ENCODE measurements around the gene CPSF4.

CPSF4 gene

DNA sequence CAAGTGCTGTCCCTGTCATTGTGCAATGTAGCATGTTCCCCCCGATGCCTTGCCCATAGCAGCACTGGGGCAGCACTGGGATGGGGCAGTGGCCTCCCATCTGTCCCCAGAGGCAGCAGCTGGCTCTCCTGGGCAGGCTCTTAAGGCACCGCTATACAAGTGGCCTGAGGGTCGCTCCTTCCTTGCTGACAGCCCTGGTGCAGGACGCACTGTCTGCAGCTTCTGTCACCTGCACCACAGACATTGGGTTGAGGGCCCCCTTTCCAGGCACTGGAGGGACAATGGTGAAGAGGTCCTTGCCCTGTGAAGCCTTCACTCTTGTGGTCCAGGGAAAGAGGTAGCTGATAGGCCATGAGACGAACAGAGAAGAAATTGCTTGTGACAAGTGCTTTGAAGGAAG lies 10.6 kb downstream of the CPSF4 start:
- DNase-seq, result no peak

DNA sequence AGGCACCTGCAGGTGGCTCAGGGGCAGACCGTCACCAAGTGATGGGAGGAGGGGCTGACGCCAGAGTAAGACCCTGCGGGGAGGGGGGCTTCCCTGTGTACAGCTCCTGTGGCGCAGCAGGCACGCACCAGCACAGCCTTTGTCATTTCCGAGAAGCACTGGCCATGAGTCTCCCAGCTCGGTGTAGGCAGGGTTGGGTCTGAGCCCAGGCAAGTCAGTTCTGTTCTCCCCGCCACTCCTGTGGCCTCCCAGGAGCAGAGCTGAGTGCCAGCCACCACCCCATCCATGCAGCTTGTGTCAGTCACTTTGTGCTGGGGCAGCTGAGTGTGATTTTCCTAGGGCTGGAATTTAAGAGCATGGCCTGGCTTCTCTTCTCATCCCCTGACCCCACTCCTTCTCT lies 13.2 kb downstream of the CPSF4 start:
- no peak for DNase-seq

DNA sequence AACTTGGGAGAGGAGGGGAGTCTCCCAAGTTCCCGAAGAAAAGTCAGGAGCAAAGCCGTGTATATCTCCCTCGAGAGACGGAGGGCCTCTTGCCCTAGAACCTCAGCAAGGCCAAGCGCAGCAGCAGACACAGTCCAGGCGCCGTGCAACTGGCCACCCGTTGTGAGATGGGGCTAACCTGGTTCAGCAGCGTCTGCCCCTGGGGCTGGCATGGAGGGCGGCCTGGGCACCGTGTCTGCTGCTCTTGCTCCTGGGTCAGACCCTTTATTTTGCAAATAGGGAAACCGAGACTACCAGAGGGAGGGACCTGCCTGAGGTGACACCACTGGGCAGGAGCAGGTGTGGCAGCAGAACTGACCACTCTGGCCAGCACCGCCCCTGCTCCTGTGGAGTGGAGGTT lies 13.8 kb downstream of the CPSF4 start:
- DNase-seq, result no peak

DNA sequence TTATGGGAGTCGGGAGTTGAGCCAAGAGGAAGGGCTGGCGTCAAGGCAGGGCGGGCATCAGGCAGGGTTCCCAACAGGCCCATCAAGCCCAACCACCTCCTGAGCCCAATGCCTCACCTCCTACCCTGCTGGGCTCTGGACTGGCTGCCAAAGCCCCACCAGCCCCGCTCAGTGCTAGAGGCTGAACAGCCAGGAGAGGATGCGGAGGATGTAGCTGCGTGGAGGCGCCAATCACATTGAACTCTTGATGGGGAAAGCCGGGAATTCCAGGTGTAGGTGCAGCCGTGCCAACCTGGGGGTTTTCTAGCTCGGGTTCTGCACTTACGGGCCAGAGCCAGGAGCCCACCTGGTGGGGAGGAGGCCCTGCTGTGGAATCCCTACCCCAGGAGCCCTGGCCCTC lies 14.4 kb downstream of the CPSF4 start:
- no peak for DNase-seq

DNA sequence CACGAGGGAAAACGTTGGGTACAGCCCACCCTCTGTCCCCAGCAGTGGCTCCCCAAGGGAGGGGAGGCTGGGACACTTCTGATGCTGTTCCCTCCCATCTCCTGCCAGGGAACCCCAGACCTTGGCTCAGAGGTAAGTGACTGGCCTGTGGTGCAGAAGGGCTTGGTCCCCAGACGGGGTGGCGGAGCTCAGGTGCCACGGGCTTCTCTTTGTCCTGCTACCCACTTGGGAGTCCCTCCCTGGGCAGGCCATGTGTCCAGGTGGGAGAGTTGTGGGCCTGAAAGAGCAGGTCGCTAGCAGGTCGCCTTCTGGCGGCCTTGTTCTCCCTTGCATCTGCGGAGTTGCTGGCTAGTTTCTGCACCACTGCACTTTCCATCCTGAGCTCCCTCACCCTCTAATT lies 17.1 kb downstream of the CPSF4 start:
- DNase-seq, result no peak

DNA sequence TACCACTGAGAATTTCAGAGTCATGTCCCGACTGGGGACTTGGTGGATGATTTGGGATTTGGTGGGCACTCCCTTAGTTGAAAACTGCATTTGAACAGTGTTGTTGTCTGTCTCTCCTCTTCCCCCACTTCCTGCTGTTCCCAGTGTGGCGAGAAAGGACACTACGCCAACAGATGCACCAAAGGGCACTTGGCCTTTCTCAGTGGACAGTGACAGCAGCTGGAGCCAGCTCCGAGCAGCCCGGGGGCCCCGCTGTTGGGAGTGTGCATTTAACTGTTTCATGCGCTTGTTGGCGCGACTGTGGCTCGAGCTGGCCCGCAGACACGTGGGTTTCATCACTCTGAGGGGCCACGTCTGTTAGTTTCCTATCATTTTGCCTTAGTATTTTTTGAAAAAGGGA lies 17.5 kb downstream of the CPSF4 start:
- DNase-seq, result no peak

DNA sequence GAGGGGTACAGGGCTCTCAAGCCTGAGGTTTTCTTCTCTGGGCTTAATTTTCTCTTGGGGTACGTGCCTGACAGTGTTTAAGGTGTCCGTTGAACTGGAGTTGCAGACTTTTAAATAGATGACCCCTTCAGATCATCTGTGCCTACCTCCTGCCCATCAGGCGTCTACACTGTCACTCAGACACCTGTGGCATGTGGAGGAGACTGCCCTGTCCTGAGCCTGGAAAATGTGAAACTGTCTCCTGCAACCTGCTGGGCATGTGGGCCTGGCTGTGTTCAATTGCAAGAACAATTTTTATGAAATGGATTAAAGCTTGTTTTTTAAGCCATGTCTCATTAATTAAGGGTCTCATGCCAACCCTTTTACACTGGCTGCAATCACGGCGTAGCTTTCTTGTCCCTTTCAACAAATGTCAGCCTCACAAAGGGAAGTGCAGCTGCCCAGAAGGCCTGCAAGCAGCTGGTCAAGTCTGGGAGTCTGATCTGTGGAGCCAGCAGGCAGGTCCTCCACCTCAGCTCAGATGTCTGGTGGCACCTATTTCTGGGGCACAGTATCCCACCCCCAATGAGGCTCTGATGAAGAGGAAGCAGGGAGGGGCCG lies 18.4 kb downstream of the CPSF4 start:
- DNase-seq, result no peak

DNA sequence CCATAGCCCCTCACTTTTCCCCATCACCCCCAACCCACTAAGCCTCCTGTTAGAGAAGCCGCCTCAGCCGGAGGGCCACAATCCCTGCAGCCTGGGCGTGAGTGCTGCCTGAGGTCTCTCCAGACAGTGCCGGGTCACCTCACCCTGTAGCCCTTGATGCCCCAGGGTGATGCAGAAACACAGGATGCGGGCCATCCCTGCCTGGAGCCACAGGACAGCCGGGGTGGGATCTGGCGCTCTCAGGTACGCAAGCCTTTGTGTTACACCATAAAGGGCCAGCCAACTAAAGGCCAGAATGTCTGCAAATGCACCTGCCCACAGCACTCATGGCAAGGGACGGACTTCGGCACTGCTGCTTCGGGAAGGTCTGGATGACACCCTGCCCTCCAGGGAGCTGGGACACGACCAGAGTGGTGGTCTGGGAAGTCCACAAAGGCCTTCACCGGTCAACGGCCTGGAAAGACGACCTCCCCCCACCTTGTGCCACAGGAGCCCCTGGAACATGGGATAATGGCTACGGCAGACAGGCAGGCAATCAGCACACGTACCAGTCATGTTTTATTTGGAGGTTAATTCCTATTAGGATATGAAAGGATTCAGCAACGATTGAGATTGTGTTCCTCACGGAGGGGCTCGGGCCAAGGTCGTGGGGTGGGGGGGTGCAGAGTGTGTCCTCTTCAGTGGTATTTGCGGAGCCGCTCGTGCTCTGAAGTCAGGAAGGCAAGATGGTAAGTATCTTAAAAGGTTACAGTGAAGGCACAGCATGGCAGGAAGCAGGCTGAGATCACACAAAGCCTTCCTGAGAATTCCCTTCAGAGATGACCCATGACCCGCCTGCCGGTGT lies 19.1 kb downstream of the CPSF4 start:
- no peak for DNase-seq

DNA sequence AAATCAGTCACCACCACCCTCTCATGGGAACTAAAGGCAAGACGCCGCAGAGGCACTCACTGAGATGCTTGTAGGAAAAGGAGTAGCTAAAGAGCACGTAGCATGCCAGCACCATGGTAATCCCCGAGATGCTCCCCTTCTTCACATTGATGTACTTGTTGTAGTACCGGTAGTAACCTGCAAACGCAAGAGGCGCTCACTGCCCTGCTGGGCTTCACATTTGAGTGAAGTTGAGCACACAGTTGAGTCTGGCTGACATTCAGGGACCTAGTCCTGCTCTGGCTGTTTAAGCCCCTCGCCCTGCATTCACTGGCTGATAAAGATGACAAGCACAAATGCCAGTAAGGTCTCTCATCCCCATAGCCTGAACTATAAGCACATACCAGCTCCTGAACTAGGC lies 20.3 kb downstream of the CPSF4 start:
- DNase-seq, result peak; percentile 51

DNA sequence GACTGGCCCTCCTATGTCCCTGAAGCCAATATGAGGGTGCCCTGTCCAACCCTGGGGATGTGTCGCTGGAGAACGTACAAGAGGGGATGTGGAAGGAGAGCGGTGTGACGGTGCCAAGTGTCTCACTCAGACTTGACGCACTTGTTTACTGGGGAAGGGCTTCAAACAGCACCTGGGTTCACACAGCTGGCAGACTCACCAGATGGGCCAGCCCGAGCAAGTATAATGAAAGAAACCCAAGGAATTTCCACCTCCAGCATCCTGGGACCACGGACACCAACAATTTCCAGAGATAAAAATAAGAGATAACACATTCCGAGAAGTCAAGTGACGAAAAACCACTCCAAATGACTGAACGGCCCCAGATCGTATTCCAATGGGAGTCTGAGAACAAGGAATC lies 21.9 kb downstream of the CPSF4 start:
- DNase-seq, result no peak

DNA sequence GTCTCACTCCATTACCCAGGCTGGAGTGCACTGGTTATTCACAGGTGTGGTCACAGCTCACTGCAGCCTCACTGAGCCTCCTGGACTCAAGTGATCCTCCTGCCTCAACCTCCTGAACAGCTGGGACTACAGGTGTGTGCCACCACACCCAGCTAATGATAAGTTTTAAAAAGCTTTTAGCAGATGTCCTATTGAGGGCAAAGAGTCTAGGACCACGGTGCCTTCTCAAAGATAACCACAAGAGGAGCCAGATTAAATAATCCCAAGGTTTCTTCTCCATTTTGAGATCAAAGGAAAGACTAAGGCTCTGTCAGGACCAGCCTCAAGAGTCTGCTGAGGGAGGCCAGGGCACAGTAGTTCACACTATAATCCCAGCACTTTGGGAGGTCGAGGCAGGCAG lies 22.5 kb downstream of the CPSF4 start:
- no peak for DNase-seq

DNA sequence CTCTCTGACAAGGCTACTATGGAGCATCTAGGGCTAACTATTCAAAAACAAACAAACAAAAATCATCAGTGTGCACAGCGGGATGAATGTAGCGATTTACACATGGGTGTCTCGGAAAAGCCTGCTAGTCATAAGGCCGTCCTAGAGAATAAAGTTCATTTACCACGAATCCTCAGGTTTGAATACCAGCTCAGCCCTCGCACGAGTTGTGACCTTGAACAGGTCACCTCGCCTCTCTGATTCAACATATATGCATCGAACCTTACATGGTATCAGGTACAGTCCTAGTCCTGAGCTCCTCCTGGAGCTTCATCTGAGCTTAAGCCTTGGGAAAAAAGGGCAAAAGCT lies 26.7 kb downstream of the CPSF4 start:
- no peak for DNase-seq

DNA sequence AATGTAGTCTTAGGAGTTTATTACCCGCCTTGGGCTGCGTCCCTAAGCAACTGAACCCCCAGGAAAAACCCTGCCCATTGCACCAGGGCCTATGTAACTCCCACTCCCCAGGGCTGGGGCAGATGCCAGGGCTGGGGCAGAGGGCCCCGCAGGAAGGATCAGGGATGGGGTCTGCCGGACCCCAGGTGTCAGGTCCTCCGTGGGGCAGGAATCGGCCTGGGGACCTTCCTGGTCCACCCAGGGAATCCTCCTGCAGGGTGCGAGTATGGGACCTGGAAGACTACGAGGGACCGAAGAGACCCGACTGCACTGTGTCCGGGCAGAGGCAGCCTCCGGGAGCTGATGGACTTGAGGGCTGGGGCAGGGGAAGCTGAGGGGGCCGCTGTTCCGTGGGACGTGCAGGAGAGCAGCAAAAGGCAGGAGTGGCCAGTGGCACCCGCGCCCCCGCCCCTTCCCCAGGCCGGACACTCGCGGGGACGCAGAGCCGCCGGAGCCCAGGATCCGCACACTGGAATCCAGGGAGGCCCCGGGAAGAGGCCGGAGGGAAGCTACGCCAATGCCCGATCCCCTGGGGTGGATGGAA lies 29.7 kb downstream of the CPSF4 start:
- DNase-seq, result no peak

DNA sequence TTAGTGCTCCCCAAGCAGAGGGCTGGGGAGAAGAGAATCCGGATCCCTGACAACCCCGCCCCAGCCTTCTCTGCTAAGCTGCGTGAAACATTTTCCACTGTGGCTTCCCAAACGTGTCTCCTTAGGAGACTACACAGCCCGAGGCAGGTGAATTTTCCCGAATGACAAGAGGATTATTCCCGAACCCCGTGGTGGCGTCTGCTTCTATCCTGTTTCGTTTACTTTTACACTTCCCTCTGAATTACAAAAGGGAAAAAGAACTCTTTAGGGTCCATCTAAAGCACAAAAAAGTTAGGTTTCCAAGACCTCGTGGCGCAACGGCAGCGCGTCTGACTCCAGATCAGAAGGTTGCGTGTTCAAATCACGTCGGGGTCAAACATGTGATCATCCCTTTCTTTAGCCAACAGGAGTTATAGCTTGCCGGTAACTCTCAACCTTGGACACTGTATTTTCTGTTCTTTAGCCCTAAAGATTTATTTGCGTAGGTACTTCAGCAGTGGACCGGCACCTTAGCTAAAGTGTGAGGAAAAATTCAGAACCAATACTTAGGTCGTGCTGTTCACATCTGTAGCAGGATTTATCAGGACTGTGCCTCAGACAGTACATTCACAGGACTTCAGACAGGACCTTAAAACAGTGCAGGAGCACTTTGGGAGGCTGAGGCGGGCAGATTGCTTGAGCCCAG lies 30.8 kb downstream of the CPSF4 start:
- no peak for DNase-seq

DNA sequence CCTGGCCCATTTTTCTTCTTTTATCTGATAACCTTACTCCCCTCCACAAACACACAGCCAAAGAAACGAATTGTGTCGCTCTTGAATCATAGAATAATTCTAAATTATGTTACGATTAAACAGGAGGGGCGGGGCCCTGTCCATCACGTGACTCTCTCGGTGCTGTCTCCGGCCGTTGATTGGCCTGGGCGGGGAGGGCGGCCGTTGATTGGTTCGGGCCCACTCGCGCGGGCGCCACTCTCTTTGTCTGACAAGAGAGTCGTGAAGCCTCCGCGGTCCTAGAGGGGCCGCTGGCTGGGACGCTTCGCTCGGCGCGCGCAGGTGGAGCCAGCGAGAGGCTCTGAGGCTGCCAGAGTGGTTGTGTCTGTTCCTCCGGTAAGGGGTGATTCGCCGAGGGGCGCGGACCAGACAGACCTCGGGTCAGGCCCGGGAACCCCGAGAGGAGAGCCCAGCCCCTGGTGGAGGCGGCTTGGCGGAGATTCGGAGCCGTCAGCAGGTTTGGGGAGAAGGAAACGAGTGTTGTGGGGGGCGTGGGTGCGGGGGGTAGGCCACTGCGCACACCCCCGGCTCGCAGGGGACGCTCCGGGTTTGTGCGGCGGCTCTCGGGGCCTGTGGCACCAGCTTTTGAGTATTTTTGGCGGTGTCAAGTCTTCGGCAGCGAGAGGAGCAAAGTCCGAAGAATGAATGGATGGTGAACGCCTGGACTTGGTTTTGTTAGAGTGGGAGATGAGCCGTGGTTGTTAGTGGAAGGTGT lies 34.0 kb downstream of the CPSF4 start, which contains the start of gene ZNF789:
Gene ZNF789 (plus strand): TSS at position 330 of the 754 bp plus-strand sequence. CDS start 3,567 bp downstream, outside the sequence.
- peak; percentile 99 for DNase-seq

DNA sequence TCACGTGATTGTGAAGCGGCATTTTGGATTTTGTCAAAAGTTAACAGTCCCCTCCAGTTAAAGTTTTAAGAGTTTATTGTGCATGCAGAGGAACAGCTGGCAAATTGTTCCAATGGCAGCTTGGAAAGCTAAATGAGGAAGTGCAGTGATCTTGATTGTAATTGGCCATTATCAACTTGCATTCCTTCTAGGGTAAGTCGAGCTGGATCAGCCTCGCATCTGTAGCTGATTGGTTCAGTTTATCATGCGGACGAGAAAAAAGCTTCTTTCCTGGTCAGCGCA lies 34.5 kb downstream of the CPSF4 start:
- peak; percentile 26 for DNase-seq

DNA sequence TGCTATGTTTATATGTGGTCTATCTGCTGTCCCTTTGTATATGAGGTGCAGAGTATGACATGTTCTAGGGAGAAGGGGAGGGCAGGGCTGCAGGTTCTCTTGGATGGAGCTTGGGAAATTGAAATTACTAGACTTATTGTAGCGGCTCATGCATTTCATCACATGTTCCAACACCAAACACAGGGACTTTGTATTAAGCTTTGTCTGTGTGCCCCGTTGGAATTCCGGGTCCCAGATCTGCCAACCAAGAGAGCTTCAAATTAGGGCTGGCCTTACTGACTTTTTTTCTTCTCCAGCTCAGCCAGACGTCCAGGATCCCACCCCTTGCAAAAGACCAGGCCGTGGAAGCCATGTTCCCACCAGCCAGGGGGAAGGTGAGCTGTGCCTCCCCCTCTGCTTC lies 37.4 kb downstream of the CPSF4 start:
- no peak for DNase-seq

DNA sequence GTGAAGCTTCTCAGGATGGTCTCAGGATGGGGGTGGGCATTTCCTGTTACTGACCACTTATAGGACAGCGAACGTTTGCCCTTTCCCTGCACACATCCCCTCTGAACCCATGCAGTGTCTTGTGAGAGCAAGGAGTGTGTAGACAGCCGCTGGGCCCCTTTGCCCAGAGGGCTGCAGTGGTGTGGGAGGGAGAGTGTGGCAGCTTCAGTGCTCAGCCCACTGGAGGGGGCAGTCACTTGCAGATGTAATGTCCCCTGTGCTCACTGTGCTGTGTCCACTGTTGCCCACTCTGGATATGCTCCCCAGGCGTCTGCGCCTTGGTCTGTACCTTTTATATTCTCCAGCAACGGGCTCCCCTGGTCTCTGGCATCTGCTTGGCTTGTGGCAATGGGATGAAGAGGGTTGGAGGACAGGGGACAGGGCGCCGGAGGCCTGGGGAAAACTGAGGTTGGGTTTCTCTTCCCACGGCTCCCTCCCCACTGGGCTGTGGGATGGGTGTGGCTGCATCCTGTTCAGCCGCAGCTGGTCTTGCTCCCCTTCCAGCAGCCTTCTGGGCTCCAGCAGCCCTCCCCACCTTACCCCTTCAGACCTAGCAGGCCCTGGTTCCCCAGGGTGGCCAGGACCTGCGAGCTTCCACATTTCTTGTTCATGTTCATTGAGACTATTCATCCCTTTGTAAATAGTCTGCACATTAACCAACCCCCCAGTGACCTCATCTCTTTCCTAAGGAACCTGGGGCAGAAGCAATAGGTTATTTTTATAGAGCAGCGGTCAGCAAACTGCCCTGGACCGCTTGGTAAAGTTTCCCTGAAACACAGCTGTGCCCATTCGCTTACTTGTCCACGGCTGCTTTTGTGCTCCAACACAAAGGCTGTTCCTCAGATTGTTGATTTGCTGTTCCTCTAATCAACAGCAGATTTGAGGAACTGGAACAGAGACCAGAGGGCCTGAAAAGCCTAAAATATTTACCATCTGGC lies 40.0 kb downstream of the CPSF4 start:
- DNase-seq, result no peak

DNA sequence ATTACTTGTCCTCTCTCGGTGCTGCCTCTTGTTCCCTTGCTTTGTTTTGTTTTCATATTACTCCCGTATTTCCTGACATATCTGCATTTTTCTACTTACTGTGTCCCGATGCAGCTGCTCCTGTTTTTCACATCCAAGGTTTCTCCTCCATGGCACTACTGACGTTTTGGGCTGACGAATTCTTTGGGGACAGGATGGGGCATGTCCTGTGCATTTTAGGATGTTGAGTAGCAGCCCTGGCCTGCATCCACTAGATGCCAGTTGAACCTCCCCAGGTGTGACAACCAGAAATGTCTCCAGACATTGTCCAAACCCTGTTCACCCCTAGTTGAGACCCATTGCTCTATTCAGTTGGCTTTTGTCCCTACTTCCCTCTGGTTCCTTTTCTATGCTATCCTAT lies 46.4 kb downstream of the CPSF4 start:
- DNase-seq, result no peak

DNA sequence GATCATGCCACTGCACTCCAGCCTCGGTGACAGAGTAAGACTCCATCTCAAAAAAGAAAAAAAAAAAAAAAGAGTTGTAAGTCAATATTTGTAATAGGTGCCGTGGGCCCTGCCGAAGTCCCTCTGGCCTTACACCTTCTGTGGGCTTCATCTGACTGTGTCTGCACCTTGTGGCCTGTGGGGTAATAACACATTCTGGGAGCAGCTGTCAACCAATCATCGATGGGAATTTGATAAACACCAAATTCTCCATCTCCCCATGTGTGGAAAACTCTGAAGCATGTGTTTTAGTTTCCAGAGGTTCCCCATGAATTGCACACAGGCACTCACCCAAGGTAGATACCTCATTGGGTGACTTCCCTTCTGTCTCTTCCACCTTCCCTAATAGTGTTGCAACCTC lies 50.5 kb downstream of the CPSF4 start:
- no peak for DNase-seq

DNA sequence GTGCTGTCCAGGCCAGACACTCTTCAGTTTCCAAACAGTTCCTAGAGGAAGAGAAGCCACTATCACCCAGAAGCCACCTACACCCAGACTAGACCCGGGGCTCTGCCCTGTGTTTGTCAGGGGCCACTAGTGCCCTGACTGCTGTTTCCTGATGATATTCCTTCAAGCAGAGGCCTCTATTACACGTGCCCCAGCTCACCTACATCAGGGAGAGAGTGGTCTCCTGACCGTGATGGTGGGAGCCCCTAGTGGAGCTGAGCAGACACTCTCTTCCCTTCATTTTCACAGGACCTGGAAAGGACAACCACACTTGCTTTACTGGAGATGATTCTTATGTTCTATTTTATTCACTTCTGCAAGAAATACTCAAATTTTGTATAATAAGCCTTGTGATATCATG lies 52.1 kb downstream of the CPSF4 start:
- no peak for DNase-seq

DNA sequence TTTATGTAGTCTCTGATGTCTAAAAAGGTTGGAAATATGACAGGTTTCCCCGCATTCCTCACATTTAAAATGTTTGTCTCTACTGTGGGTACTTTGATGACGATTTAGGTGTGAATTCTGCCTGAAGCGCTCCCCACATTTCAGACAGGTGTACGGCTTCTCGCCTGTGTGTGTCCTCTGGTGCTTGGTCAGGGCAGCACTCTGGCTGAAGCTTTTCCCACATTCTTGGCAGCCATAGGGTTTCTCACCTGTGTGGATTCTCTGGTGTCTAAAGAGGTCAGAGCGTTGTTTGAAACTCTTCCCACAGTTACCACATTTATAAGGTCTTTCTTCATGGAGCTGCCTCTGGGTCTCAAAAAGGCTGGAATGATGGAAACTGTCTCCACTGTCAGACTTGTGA lies 55.1 kb downstream of the CPSF4 start:
- DNase-seq, result no peak

All from stimulated activated CD4-positive, alpha-beta T cell treated with anti-CD3 and anti-CD28 coated beads, Interleukin-15, amount 100 ng/mL, for 24 hours (primary cell).